GM12878 (cell line): ENCODE measurements around the gene LRBA. TPM values are rescaled to one million over a fixed set of nuclear protein-coding genes. Genes with fewer than 3 reads are reported as not detected.

Experiments used
- ATAC-seq: fragments of 200-7000 bp; cut with Tn5 transposase; 3 replicates; pipeline ENCODE4 v1.9.1; 2020; ENCODE audit warnings: mild to moderate bottlenecking, moderate library complexity
- BruUV-seq: library from RNA; stranded (reverse); fragments of 400-500 nt; replicated peaks from 2 replicates; lab custom pipeline; 2021; lab: Mats Ljungman, UMichigan
- CTCF ChIA-PET: fragments of 300-600 bp; sonication (Branson Sonifier 250); formaldehyde crosslinking; extraction: SDS; loops from one replicate; lab custom pipeline; 2021; ENCODE audit warnings: inconsistent platforms; lab: Yijun Ruan, JAX
- POLR2A ChIA-PET: fragments of 350-600 bp; formaldehyde crosslinking; extraction: SDS; loops from one replicate; lab custom pipeline; 2021; ENCODE audit warnings: inconsistent platforms; lab: Charles Lee
- RAD21 ChIA-PET: fragments of 300-600 bp; sonication (Branson Sonifier 250); formaldehyde crosslinking; loops from one replicate; lab custom pipeline; 2023; ENCODE audit warnings: antibody characterized with exemption; ENCODE audit not compliant: unreplicated experiment; lab: Charles Lee
- SMC1A ChIA-PET: fragments of 300-600 bp; sonication (Branson Sonifier 250); formaldehyde crosslinking; loops from one replicate; lab custom pipeline; 2023; ENCODE audit not compliant: unreplicated experiment, uncharacterized antibody; lab: Charles Lee
- DNase-seq: peaks from one replicate; pipeline ENCODE4 v3.0.0-alpha.2; 2011; ENCODE audit warnings: low read depth, low spot score
- FAIRE-seq: peaks from 3 replicates; lab custom pipeline; 2011; peaks lifted over from hg19 to GRCh38; lab: Jason Lieb, UNC
- H2AFZ ChIP-seq: 2 replicates; pipeline ENCODE4 v1.6.0; 2011; ENCODE audit warnings: low read depth, low read length, control low read depth; ENCODE audit not compliant: control insufficient read depth
- H3K27ac ChIP-seq: 2 replicates; pipeline ENCODE4 v1.5.1; 2011; ENCODE audit warnings: control low read depth; ENCODE audit not compliant: control insufficient read depth, insufficient read depth
- H3K27me3 ChIP-seq, 2 experiments: replicated peaks in 1 of 2; 2 replicates each; pipeline versions ENCODE4 v1.6.0 to v1.6.1; 2011; ENCODE audit warnings: low read length in 1 of 2; ENCODE audit not compliant: control insufficient read depth in 2 of 2, insufficient read depth in 2 of 2
- H3K36me3 ChIP-seq, 2 experiments: 2 replicates each; pipeline ENCODE4 v1.5.1; 2011; ENCODE audit warnings: low read length in 1 of 2; ENCODE audit not compliant: control insufficient read depth in 2 of 2, insufficient read depth in 2 of 2
- H3K4me1 ChIP-seq: 2 replicates; pipeline ENCODE4 v1.6.1; 2011; ENCODE audit warnings: mild to moderate bottlenecking, low read length, moderate library complexity, mixed read lengths; ENCODE audit not compliant: control insufficient read depth, insufficient read depth
- H3K4me2 ChIP-seq: 2 replicates; pipeline ENCODE4 v1.6.0; 2011; ENCODE audit warnings: control low read depth; ENCODE audit not compliant: control insufficient read depth, insufficient read depth
- H3K4me3 ChIP-seq: fragments of 200-600 bp; sonication (generic); 2 replicates; pipeline ENCODE4 v1.5.1; 2016
- H3K79me2 ChIP-seq: 2 replicates; pipeline ENCODE4 v1.6.0; 2011; ENCODE audit warnings: low read length; ENCODE audit not compliant: control insufficient read depth, insufficient read depth
- H3K9ac ChIP-seq: 2 replicates; pipeline ENCODE4 v1.8.0; 2011; ENCODE audit warnings: low read length, control low read depth, mixed read lengths; ENCODE audit not compliant: control insufficient read depth, insufficient read depth
- H3K9me3 ChIP-seq: replicated peaks from 3 replicates; pipeline ENCODE4 v1.5.1; 2011; ENCODE audit warnings: mild to moderate bottlenecking, low read length; ENCODE audit not compliant: control insufficient read depth, insufficient read depth
- H4K20me1 ChIP-seq: 2 replicates; pipeline ENCODE4 v1.6.0; 2011; ENCODE audit not compliant: control insufficient read depth, insufficient read depth
- BACH1 ChIP-seq: fragments of 450-650 bp; IDR thresholded peaks from 2 replicates; pipeline ENCODE4 v1.6.1; 2017; ENCODE audit warnings: mild to moderate bottlenecking, borderline replicate concordance
- CBFB ChIP-seq: IDR thresholded peaks from 2 replicates; pipeline ENCODE4 v1.6.1; 2016; ENCODE audit warnings: antibody characterized with exemption, low read depth
- E2F4 ChIP-seq: IDR thresholded peaks from 2 replicates; pipeline ENCODE4 v1.6.1; 2012; ENCODE audit warnings: low read depth, low read length, improper control_type of control experiment
- E4F1 ChIP-seq: fragments of 450-650 bp; IDR thresholded peaks from 2 replicates; pipeline ENCODE4 v1.6.1; 2018; ENCODE audit warnings: borderline replicate concordance, mild to moderate bottlenecking; ENCODE audit not compliant: partially characterized antibody
- POLR2AphosphoS5 ChIP-seq: IDR thresholded peaks from 2 replicates; pipeline ENCODE4 v1.6.1; 2011; ENCODE audit warnings: mild to moderate bottlenecking, low read length, inconsistent platforms
- RB1 ChIP-seq: fragments of 450-650 bp; formaldehyde crosslinking; IDR thresholded peaks from 2 replicates; pipeline ENCODE4 v1.6.1; 2017; ENCODE audit warnings: mild to moderate bottlenecking, borderline replicate concordance
- RCOR1 ChIP-seq: conservative IDR thresholded peaks from 2 replicates; pipeline ENCODE4 v1.6.1; 2012; ENCODE audit warnings: low read depth, low read length, improper control_type of control experiment
- RELB ChIP-seq: fragments of 450-650 bp; IDR thresholded peaks from 2 replicates; pipeline ENCODE4 v1.6.1; 2017; ENCODE audit warnings: low read depth, mild to moderate bottlenecking, moderate library complexity
- SMC3 ChIP-seq: IDR thresholded peaks from 2 replicates; pipeline ENCODE4 v1.6.1; 2011; ENCODE audit warnings: low read length, improper control_type of control experiment, borderline replicate concordance
- SP1 ChIP-seq: IDR thresholded peaks from one replicate; pipeline ENCODE4 v1.6.1; 2011; ENCODE audit warnings: low read depth, low read length
- STAT3 ChIP-seq: IDR thresholded peaks from 2 replicates; pipeline ENCODE4 v1.6.1; 2011; ENCODE audit warnings: low read depth, low read length, improper control_type of control experiment
- TCF7 ChIP-seq: IDR thresholded peaks from 2 replicates; pipeline ENCODE4 v1.6.1; 2014; ENCODE audit warnings: antibody characterized with exemption, borderline replicate concordance
- USF2 ChIP-seq: IDR thresholded peaks from 2 replicates; pipeline ENCODE4 v1.6.1; 2011; ENCODE audit warnings: low read depth, low read length, improper control_type of control experiment, borderline replicate concordance
- ZBTB33 ChIP-seq: fragments of 450-650 bp; IDR thresholded peaks from 2 replicates; pipeline ENCODE4 v1.6.1; 2017; ENCODE audit warnings: mild to moderate bottlenecking
- WGBS: methylation state at CpG from one replicate; pipeline ENCODE4 v1.1.6; 2016; ENCODE audit warnings: low lambda C conversion rate; ENCODE audit not compliant: insufficient replicate concordance, insufficient coverage; ENCODE audit errors: missing lambda C conversion rate; 5-methylcytosine and 5-hydroxymethylcytosine counted together
- in situ Hi-C: fragments of 300-500 bp; cut with MboI; formaldehyde crosslinking; loops from 9 replicates; pipeline ENCODE4 v1.14.3; 2018; ENCODE audit warnings: mixed read lengths
- intact Hi-C: fragments of 100-400 bp; cut with micrococcal nuclease; formaldehyde crosslinking; loops from one replicate; pipeline ENCODE4 v1.14.2; 2022; ENCODE audit not compliant: unreplicated experiment
- polyA plus RNA-seq, 11 experiments: library from polyadenylated mRNA; depleted of rRNA in 4 of 11; unstranded in 6 of 11; stranded (reverse) in 5 of 11; fragments of >200 nt; fragmentation: Nextera tagmentation in 4 of 11; fragmentation: Illumina TruSeq in 1 of 11; extraction: Ambion mirVana in 4 of 11; extraction: Trizol in 1 of 11; gene quantifications; 1 replicate in 1 of 11; 2 replicates in 10 of 11; pipeline versions ENCODE4 v1.2.1 to v1.2.3, GENCODE V29; 2011 to 2016; ENCODE audit warnings: inconsistent platforms in 2 of 11, missing spikeins in 2 of 11, low read depth in 1 of 11
- total RNA-seq, 4 experiments: library from RNA; depleted of rRNA in 3 of 4; stranded (reverse); fragments of >200 nt in 3 of 4; fragmentation: Illumina TruSeq in 1 of 4; extraction: Trizol in 1 of 4; gene quantifications; 2 replicates each; pipeline versions ENCODE4 v1.2.1 to v1.2.3, GENCODE V29; 2013 to 2021

LRBA gene
- total and polyA plus RNA-seq, 10 of the 15 experiments (the other 5 are each of a cell fraction or from before 2014, with no cell fraction given), result 20.3 to 93.4 (median 55.0) TPM

GRCh38 chr4:150280081-150280895, 734.8 kb downstream of the LRBA start (continued):
- TF ChIP-seq E4F1 (no peak), CBFB (no peak), STAT3 (no peak), RCOR1 (no peak), SMC3 (no peak), TCF7 (no peak)

GRCh38 chr4:150278206-150278605, 736.9 kb downstream of the LRBA start:
- 100% methylated on average over 2 of the region's 2 CpGs for WGBS
- no peak for FAIRE-seq
- Histone ChIP-seq H3K9me3 (no peaks in the 10 kb centered on the region; the same call in 2 of the 3 replicates), H3K4me1 (no peaks in the 10 kb centered on the region), H3K4me2 (no peak overlapping the region), H3K36me3 (peaks cover 0 to 14% of the 10 kb centered on the region in 2 experiments; a peak in 2 of 4 replicates), H3K9ac (no peak overlapping the region), H4K20me1 (no peaks in the 10 kb centered on the region), H3K27me3 (no peaks in the 10 kb centered on the region), H3K27ac (no peak overlapping the region), H2AFZ (no peak overlapping the region), H3K4me3 (no peak overlapping the region), H3K79me2 (no peaks in the 10 kb centered on the region)
- SMC1A ChIA-PET, result no interaction called here
- BruUV-seq, result no TSS peak
- DNase-seq, result no peak
- intact Hi-C loops (no loop called here), in situ Hi-C loops (no loop called here)
- POLR2A ChIA-PET, result no interaction called here
- CTCF ChIA-PET, result interaction anchor here (1.1 kb wide), 1 partner anchor 45 kb away, joined by 3 read pairs; no protein-coding TSS in a partner anchor
- RAD21 ChIA-PET, result no interaction called here
- ATAC-seq, result no peak
- TF ChIP-seq E2F4 (no peak), POLR2AphosphoS5 (no peak), ZBTB33 (no peak), SP1 (no peak), RELB (no peak), USF2 (no peak), RB1 (no peak), SMC3 (no peak), BACH1 (no peak)
